ENCODE results near the gene MRPS22.
A peak's percentile ranks its signal among the peaks of the same experiment; 100 is the strongest.
"Not testable (repeated sequence)": the region's sequence is repeated elsewhere in the genome, so short reads cannot be mapped to it uniquely, and the experiment has no call there.

MRPS22 gene

DNA sequence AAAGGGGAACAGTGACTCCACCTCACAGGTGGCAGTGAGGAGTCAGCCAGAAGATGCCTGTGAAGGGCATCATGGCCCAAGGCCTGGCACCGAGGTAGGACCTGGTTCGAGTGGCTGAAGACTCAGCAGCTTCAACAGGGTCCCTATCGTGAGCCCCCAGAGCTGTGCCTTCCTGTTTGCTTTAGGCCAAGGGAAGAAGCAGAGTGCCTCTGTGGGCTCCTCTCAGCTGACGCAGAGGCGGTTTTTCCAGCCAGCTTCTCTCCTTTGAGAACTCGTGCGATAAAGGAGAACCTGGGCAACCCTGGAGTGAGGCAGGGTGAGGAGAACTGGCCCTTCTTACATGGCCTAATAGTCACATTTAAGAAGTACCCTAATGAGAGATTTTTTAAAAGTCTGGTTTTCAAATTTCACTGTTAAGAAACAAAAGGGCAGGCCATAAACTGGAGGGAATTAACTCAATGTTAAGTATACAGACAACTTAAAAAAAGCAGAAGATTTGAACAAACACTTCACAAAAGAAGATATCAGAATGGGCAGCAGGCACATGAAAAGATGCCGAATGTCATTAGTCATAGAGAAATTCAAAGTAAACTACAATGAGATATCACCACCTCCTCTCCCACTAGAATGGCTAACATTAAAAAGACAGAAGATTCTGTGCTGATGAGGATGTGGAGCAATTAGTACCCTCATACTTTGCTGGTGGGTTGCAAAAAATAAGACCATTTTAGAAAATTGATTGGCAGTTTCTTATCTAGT is 23.1 kb upstream of the MRPS22 start:
- Mint-ChIP-seq H3K4me3 (no peak overlapping the region), H3K27ac (no peak overlapping the region), H3K4me1 (no peaks in the 10 kb centered on the region), H3K9me3 (no peaks in the 10 kb centered on the region), H3K36me3 (no peaks in the 10 kb centered on the region)
- no peak for ATAC-seq
- no peak for DNase-seq (ENCODE audit: low spot score in 2 of 2)

DNA sequence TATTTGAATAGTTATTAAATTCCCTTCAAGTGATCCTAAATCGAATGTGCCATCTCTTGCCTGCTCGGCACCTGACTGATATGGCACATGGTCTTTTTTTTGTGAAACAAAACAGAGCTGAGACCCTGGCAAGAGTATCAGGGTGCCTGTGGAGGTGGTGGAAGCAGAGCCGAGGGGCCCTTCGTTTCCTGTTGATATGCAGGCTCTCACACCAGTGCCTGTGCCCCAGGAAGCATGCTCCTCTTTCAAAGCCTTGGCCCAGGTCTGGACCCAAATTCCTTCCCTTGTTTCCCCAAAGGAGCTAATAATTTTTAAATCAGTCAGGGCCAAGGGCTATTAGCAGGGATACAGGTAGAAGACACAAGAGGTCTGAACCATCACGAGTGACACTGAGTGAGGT is 21.5 kb upstream of the MRPS22 start:
- H3K4me1 Mint-ChIP-seq, result no peaks in the 10 kb centered on the region
- ATAC-seq (no peak), DNase-seq (ENCODE audit: low spot score in 2 of 2) (no peak)
- H3K36me3 Mint-ChIP-seq, result no peaks in the 10 kb centered on the region
- no peak overlapping the region for H3K27ac Mint-ChIP-seq
- no peak overlapping the region for H3K4me3 Mint-ChIP-seq
- no peaks in the 10 kb centered on the region for H3K9me3 Mint-ChIP-seq

DNA sequence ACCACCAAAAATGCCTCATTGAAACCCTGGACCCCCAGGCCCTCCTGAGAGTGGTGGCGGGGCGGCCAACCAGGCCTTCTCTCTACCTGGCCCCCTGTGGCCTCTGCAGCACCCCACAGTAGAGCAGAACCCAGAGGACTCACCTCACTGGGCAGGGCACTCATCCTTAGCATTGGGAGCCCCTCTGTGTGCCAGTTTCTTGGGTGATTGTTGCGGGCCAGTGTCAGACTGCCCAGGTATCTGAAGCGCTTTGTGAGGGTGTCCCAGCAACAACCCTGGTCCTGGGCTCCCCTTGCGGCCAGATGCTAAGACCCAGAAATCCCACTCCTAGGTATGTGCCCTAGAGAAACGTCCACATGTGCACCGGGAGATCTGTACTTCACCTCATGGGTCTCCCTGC is 20.7 kb upstream of the MRPS22 start:
- ATAC-seq (no peak), DNase-seq (ENCODE audit: low spot score in 2 of 2) (no peak)
- Mint-ChIP-seq H3K9me3 (no peaks in the 10 kb centered on the region), H3K4me3 (no peak overlapping the region), H3K36me3 (no peaks in the 10 kb centered on the region), H3K27ac (no peak overlapping the region), H3K4me1 (no peaks in the 10 kb centered on the region)

DNA sequence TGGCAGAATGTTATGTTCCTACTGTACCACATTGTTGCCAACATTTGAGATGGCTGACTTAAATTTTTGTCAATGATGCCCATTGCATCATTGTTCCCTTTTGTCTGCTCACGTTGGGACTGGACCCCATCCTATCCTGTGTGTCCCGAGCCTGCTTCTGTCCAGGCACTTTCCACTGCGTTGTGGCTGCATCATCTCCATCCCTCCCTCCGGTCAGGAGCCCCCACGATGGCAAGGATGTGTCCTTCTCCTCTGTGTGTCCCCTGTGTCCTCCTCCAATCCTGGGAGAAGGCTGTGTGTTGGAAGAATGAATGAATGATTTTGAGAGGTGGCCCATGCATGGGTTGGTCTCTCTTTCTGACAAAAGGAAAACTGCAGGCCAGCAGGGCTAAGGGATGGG is 19.4 kb upstream of the MRPS22 start:
- Mint-ChIP-seq H3K36me3 (no peaks in the 10 kb centered on the region), H3K4me1 (peaks cover 11% of the 10 kb centered on the region), H3K27ac (no peak overlapping the region), H3K9me3 (no peaks in the 10 kb centered on the region), H3K4me3 (no peak overlapping the region)
- ATAC-seq, result no peak
- DNase-seq (ENCODE audit: low spot score in 2 of 2), result no peak

DNA sequence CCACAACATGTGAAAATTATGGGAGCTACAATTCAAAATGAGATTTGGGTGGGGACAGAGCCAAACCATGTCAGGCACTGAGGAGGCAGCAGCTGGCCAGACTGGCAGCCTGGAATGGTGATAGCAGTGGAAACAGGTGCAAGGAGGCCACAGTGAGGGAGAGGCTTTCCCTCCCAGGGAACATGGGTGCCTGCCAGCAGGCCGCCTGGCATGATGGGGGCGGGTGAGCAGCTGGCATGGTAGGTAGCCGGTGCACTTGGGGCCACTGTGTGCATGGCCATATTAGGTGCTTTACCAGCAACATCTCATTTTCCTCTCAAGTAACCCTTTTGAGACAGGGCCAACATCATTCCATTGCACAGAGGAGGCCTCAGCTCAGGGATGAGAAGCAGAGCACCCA is 18.3 kb upstream of the MRPS22 start:
- Mint-ChIP-seq H3K4me1 (peaks cover 19% of the 10 kb centered on the region), H3K36me3 (no peaks in the 10 kb centered on the region), H3K4me3 (no peak overlapping the region), H3K27ac (no peak overlapping the region), H3K9me3 (no peaks in the 10 kb centered on the region)
- no peak for ATAC-seq
- no peak for DNase-seq (ENCODE audit: low spot score in 2 of 2)

DNA sequence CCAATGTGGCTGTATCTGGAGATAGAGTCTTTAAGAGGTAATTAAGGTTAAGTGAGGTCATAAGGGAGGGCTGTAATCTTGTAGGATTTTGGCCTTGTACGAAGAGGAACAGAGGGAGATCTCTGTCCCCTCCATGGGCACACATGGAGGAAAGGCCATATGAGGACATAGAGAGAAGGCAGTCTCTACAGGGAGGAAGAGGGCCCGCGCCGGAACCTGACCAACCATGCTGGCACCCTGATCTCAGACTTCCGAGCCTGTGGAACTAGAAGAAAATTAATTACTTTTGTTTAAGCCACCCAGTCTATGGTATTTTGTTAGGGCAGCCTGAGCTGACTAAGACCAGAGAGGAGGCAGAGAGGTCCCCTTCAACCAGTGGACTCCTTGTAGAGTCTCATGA is 17.7 kb upstream of the MRPS22 start:
- Mint-ChIP-seq H3K9me3 (no peaks in the 10 kb centered on the region), H3K36me3 (no peaks in the 10 kb centered on the region), H3K27ac (no peak overlapping the region), H3K4me1 (peaks cover 19% of the 10 kb centered on the region), H3K4me3 (no peak overlapping the region)
- DNase-seq (ENCODE audit: low spot score in 2 of 2) (no peak), ATAC-seq (no peak)

DNA sequence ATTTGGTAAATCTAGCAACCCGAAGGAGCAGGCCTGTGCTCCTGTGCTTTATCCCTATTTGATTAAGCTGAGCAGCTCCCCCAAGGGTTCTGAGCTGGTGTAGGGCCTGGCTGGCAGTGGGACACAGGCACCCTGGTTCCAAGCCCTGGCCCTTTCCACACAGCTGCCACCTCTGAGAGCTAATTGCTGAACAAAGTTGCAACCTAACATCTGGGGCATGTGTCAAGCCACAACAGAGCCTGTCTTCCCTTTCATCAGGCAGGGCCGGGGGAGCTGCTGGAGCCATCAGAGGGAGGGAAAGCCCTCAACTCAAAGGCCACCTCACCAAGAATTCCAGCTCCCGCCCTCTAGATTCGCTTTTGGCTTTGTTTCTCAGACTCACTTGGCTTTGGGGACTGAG is 17.1 kb upstream of the MRPS22 start:
- Mint-ChIP-seq H3K4me3 (no peak overlapping the region), H3K27ac (no peak overlapping the region), H3K4me1 (peaks cover 19% of the 10 kb centered on the region), H3K9me3 (no peaks in the 10 kb centered on the region), H3K36me3 (no peaks in the 10 kb centered on the region)
- DNase-seq (ENCODE audit: low spot score in 2 of 2), result no peak
- ATAC-seq, result no peak

DNA sequence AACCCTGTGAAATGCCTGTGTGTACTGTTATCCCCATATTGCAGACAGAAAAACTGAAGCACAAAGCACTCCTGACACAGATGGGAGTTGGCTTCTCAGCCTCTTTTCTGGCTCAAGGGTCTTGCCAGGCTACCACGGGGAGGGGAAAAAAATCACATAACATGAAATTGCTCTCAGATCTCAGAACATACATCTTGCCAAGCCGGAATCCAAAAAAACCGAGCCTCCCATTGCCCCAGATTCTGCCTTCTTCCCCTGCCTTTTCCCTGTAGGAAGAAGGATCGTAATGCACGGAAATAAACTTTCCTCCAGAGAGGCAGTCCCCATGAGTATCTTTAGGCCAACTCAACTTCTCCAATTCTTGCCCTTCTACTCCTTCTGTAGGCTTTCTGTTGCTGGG is 16.6 kb upstream of the MRPS22 start:
- H3K4me1 Mint-ChIP-seq, result peaks cover 19% of the 10 kb centered on the region
- no peak overlapping the region for H3K4me3 Mint-ChIP-seq
- ATAC-seq (no peak), DNase-seq (ENCODE audit: low spot score in 2 of 2) (no peak)
- H3K27ac Mint-ChIP-seq, result no peak overlapping the region
- no peaks in the 10 kb centered on the region for H3K9me3 Mint-ChIP-seq
- no peaks in the 10 kb centered on the region for H3K36me3 Mint-ChIP-seq

DNA sequence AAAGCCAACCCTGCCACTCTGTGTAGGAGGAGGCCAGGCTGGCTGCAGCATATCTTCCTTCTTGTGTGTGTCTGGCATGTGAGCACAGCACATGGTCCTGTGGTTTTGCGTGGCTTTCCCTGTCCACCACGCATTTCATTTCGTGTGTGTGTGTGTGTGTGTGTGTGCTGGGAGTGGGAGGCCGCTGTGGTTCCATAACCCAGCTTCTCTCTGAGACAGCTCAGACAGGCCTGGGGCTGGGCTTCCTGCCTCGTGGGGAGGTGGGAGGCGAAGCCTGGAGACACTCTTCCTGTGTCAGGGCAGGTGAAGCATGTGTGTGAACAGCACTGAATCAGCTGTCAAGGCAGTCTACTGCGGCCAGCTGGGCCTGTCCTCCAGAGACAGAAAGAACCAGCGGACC is 16.0 kb upstream of the MRPS22 start:
- DNase-seq (ENCODE audit: low spot score in 2 of 2) (no peak), ATAC-seq (no peak)
- H3K27ac Mint-ChIP-seq, result no peak overlapping the region
- H3K9me3 Mint-ChIP-seq, result no peaks in the 10 kb centered on the region
- no peaks in the 10 kb centered on the region for H3K36me3 Mint-ChIP-seq
- peaks cover 19% of the 10 kb centered on the region for H3K4me1 Mint-ChIP-seq
- no peak overlapping the region for H3K4me3 Mint-ChIP-seq

DNA sequence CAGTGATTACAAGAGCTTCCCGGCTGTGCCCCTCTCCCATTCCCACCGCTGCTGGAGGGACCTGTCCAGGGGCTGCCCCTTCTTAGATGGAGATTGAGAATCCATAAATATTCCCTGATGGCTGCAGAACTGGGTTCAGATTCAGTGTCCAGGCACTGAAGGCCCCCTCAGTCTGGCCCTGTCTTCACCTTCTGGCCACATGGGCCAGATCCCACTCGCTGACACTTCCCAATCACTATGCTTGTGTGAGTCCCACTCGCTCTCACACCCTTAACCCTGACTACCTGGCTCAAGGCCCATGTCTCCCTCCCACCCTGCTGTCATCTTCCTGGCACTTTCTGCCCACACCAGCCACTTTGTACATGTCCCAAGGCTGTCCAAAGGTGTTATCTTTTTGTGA is 15.5 kb upstream of the MRPS22 start:
- Mint-ChIP-seq H3K36me3 (no peaks in the 10 kb centered on the region), H3K4me1 (peaks cover 19% of the 10 kb centered on the region), H3K27ac (no peak overlapping the region), H3K4me3 (peak overlapping the region; percentile 54), H3K9me3 (no peaks in the 10 kb centered on the region)
- DNase-seq (ENCODE audit: low spot score in 2 of 2), result no peak
- no peak for ATAC-seq

DNA sequence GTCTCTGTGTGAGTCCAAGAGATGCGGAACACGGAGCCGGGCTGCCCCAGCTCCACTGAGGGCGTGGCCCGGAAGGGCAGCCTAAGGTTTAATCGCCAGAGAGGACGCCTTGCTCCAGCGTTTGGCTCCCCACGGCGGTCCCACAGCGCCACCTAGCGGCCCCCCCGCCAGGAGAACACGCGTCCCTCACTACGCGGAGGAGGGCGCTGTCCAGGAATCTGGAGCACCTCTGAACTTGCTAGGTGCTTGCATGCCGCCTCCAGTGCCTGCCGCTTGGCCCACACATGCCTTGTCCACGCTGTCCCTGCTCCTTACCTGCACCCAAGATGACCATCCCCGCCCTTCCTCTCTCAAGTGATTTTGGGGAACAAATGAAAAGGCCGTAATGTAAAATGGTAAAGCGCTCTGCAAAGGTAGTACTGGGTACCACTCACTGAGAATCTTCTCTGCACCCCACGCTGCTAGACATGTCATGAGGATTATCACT is 14.4 kb upstream of the MRPS22 start:
- peaks cover 19% of the 10 kb centered on the region for H3K4me1 Mint-ChIP-seq
- H3K27ac Mint-ChIP-seq, result no peak overlapping the region
- no peaks in the 10 kb centered on the region for H3K9me3 Mint-ChIP-seq
- peak overlapping the region; percentile 54 for H3K4me3 Mint-ChIP-seq
- peak; percentile 93 for DNase-seq (ENCODE audit: low spot score in 2 of 2)
- H3K36me3 Mint-ChIP-seq, result no peaks in the 10 kb centered on the region
- peak; percentile 97 for ATAC-seq

DNA sequence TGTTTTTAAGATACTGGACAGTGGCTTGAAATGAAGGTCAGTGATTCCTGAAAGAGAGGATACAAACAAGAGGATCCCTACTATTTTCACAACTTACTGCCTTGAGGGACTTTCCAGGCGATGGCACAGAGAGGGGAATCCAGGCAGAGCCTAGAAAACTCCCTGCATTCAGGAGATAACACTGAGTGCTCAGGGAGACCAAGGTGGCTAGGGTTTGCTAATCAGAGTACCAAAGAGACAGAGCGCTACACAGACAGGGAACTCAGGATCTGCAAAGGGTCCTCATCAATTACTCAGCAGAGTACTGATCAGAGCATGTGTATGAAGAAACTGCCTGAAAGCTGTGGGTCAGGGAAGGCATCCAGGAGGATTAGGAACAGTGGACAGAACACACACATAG is 11.7 kb upstream of the MRPS22 start:
- Mint-ChIP-seq H3K36me3 (no peaks in the 10 kb centered on the region), H3K4me3 (no peak overlapping the region), H3K4me1 (peaks cover 19% of the 10 kb centered on the region), H3K9me3 (no peaks in the 10 kb centered on the region), H3K27ac (no peak overlapping the region)
- DNase-seq (ENCODE audit: low spot score in 2 of 2) (no peak), ATAC-seq (no peak)

DNA sequence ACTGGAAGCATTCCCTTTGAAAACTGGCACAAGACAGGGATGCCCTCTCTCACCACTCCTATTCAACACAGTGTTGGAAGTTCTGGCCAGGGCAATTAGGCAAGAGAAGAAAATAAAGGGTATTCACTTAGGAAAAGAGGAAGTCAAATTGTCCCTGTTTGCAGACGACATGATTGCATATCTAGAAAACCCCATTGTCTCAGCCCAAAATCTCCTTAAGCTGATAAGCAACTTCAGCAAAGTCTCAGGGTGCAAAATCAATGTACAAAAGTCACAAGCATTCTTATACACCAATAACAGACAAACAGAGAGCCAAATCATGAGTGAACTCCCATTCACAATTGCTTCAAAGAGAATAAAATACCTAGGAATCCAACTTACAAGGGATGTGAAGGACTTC is 9.1 kb upstream of the MRPS22 start:
- not testable (repeated sequence) for H3K27ac Mint-ChIP-seq; H3K4me1 Mint-ChIP-seq; DNase-seq (ENCODE audit: low spot score in 2 of 2); ATAC-seq; H3K36me3 Mint-ChIP-seq; H3K4me3 Mint-ChIP-seq; H3K9me3 Mint-ChIP-seq

DNA sequence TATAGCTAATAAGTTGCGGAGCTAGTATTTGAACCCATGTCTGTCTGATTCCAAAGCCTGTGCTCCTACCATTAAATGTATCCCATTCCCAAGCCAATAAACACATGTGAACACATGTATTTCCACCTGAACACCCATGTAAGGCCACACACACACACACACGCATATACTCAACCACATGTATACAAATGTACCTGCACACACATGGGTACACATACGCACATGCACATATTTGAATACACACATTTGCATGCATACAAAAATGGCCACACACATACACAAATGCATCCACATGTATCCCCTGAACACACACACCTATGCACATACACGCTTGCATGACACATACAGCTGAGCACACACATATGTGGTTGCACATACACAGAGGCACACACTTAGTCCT is 5.4 kb upstream of the MRPS22 start:
- ATAC-seq (no peak), DNase-seq (ENCODE audit: low spot score in 2 of 2) (peak in 1 of 2 donors; percentile 15)
- Mint-ChIP-seq H3K9me3 (peaks cover 5% of the 10 kb centered on the region), H3K4me1 (peaks cover 8% of the 10 kb centered on the region), H3K36me3 (no peaks in the 10 kb centered on the region), H3K27ac (no peak overlapping the region), H3K4me3 (no peak overlapping the region)

DNA sequence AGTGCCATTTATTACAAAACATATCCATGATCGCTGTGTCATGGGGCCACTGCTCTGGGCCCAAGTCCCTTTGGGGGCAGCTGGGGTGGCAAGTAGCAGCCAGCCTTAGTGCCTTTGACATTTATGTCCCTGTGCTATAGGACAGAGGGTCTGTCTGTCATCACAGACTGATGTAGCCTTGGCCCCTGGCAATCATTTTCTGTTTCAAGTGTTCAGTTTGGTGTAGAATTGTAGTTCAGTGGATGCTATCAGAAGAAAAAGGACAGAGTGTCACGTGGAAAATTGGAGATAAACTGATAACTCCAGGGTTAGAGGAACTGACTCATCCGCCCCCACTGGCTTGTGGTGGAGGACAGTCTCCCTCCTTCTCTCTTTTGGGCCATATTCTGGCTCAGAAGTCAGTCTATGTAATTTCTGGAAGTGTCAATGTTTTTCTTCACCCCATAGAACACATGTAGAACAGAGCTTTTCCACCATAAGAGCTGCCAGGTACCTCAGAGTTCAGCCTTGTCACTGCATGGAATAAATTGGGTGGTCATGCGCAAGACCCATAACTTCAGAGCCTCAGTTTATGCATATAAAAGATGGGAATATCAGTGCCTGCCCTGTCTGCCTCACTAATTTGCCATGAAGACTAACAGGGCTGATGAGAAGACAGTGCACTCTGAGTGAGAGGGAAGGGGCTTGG is 4.5 kb upstream of the MRPS22 start:
- Mint-ChIP-seq H3K4me3 (no peak overlapping the region), H3K9me3 (peaks cover 5% of the 10 kb centered on the region), H3K36me3 (no peaks in the 10 kb centered on the region), H3K27ac (no peak overlapping the region), H3K4me1 (peaks cover 8% of the 10 kb centered on the region)
- ATAC-seq, result no peak
- DNase-seq (ENCODE audit: low spot score in 2 of 2), result peak in 1 of 2 donors; percentile 38

DNA sequence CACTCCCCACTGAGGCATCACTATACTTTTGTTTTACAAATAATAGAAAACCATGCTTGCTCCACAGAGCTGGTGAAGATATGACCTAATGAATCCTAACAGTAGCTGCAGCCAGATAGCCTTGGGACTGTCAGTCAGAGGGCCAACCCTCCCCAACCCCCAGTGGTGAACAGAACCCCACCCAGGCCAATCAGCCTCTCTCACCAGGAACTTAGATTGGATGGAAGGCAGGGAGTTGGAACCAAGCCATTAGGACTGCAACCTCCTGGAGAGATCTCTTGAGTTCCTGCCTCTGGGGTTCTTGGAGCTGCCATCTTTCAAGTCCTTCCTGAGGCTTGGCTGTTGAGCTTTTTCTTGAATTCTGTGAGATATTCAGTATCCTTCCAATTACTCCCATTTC is 3.0 kb upstream of the MRPS22 start:
- peaks cover 5% of the 10 kb centered on the region for H3K9me3 Mint-ChIP-seq
- H3K4me3 Mint-ChIP-seq, result no peak overlapping the region
- H3K27ac Mint-ChIP-seq, result no peak overlapping the region
- H3K36me3 Mint-ChIP-seq, result no peaks in the 10 kb centered on the region
- peaks cover 8% of the 10 kb centered on the region for H3K4me1 Mint-ChIP-seq
- ATAC-seq (no peak), DNase-seq (ENCODE audit: low spot score in 2 of 2) (no peak)
